H1 (cell line): ENCODE data around the gene DOCK10. TPM values are rescaled to one million over a fixed set of nuclear protein-coding genes. Genes with fewer than 3 reads are reported as not detected.

Experiments used
- ASH2L ChIP-seq: fragments of 200-600, 300-600 bp; sonication (generic); IDR thresholded peaks from one replicate; pipeline ENCODE4 v1.7.1; 2017; ENCODE audit warnings: low read length
- KDM1A ChIP-seq: fragments of 200-600, 300-600 bp; sonication (generic); IDR thresholded peaks from 2 replicates; pipeline ENCODE4 v1.7.1; 2016; ENCODE audit warnings: mild to moderate bottlenecking, low read length, borderline replicate concordance
- SIRT6 ChIP-seq: IDR thresholded peaks from one replicate; pipeline ENCODE4 v1.7.1; 2012; ENCODE audit warnings: low read length, inconsistent platforms
- TCF12 ChIP-seq: IDR thresholded peaks from 2 replicates; pipeline ENCODE4 v1.6.1; 2011; ENCODE audit warnings: low read depth, mild to moderate bottlenecking, low read length
- polyA plus RNA-seq, 7 experiments: library from polyadenylated mRNA; depleted of rRNA in 3 of 7; stranded (reverse) in 5 of 7; unstranded in 2 of 7; fragments of >200 nt in 5 of 7; fragments of 200-250 nt in 2 of 7; gene quantifications; 1 replicate in 5 of 7; 2 replicates in 1 of 7; 4 replicates in 1 of 7; pipeline versions ENCODE4 v1.2.1 to v1.2.3, GENCODE V29; 2011 to 2013; ENCODE audit warnings: missing spikeins in 2 of 7, mixed read lengths in 2 of 7
- total RNA-seq: library from RNA; stranded (reverse); fragmentation: NEBNext Ultra II Directional; extraction: Animal tissue kit (Norgen Biotek cat#: 25700); gene quantifications from 2 replicates; pipeline ENCODE4 v1.2.1, GENCODE V29; 2021

Gene DOCK10
- total and polyA plus RNA-seq, 2 of the 8 experiments (the other 6 are each of a cell fraction or from before 2014, with no cell fraction given) = 0.33 to 1.6 TPM

- TF ChIP-seq TCF12 = no peak
- TF ChIP-seq SIRT6 = no peak
- TF ChIP-seq ASH2L = no peak
- no peak for TF ChIP-seq KDM1A
- TF ChIP-seq, all 59 proteins: peak for 0
Observed at GRCh38 chr2:224847381-224847780, 194.9 kb downstream of the DOCK10 start (continued).
